Calu3 (cell line): Measurements from ENCODE around the gene STRIP1. TPM values are rescaled to one million over a fixed set of nuclear protein-coding genes. Genes with fewer than 3 reads are reported as not detected.

Source experiments
- BruUV-seq: library from RNA; stranded (reverse); fragments of 400-500 nt; replicated peaks from 2 replicates; lab custom pipeline; 2021; lab: Mats Ljungman, UMichigan
- CTCF ChIA-PET: fragments of 300-600 bp; sonication (Branson Sonifier 250); formaldehyde crosslinking; loops from one replicate; lab custom pipeline; 2022; ENCODE audit warnings: antibody characterized with exemption; lab: Charles Lee
- DNase-seq: peaks from one replicate; pipeline ENCODE4 v3.0.0; 2022
- H3K27ac Mint-ChIP-seq: one replicate; pipeline ENCODE4 v1.8.0; 2022; ENCODE audit warnings: mixed read lengths; ENCODE audit not compliant: unreplicated experiment
- H3K27me3 Mint-ChIP-seq: one replicate; pipeline ENCODE4 v1.8.0; 2022; ENCODE audit warnings: mixed read lengths; ENCODE audit not compliant: unreplicated experiment
- H3K36me3 Mint-ChIP-seq: one replicate; pipeline ENCODE4 v1.8.0; 2022; ENCODE audit warnings: mild to moderate bottlenecking, moderate library complexity, mixed read lengths; ENCODE audit not compliant: insufficient read depth, unreplicated experiment
- H3K4me1 Mint-ChIP-seq: one replicate; pipeline ENCODE4 v1.8.0; 2022; ENCODE audit warnings: mild to moderate bottlenecking, low read depth, mixed read lengths; ENCODE audit not compliant: unreplicated experiment
- H3K4me3 Mint-ChIP-seq: one replicate; pipeline ENCODE4 v1.8.0; 2022; ENCODE audit warnings: mild to moderate bottlenecking, low read depth, moderate library complexity, mixed read lengths; ENCODE audit not compliant: unreplicated experiment
- H3K9me3 Mint-ChIP-seq: one replicate; pipeline ENCODE4 v1.8.0; 2022; ENCODE audit warnings: low read depth, mixed read lengths; ENCODE audit not compliant: unreplicated experiment
- intact Hi-C: fragments of 100-400 bp; cut with micrococcal nuclease; formaldehyde crosslinking; loops from one replicate; pipeline ENCODE4 v1.10.0; 2022; ENCODE audit not compliant: unreplicated experiment
- total RNA-seq: library from RNA; stranded (reverse); gene quantifications from 2 replicates; pipeline ENCODE4 v1.2.3, GENCODE V29; 2022
- TF ChIP-seq, protein P1 (sequence below): fragments of 200-600 bp; IDR thresholded peaks from one replicate; pipeline ENCODE4 v1.8.0; 2022; ENCODE audit warnings: antibody characterized with exemption; ENCODE audit not compliant: unreplicated experiment

STRIP1 gene
- total RNA-seq, 1 experiment from 2014 or later: 27.5 TPM

DNA sequence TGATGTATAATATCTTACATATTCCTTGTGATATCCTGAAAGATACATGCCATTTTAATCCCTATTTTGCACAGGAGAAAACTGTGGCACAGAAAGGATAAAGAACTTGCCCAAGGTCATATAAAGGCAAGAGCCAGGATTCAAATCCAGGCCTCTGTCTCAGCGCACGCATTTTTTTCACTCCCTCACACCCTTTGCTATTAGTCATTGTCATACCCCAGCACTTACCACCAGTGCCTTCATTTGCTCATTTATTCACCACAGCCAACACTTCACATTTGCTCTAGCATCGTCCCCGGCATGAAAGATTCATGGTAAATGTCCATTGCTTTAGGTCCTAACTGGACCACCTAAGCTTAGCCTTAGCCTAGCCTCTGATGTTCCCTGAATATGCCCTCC is 21.9 kb downstream of the STRIP1 start:
- intact Hi-C loops: no loop called here

DNA sequence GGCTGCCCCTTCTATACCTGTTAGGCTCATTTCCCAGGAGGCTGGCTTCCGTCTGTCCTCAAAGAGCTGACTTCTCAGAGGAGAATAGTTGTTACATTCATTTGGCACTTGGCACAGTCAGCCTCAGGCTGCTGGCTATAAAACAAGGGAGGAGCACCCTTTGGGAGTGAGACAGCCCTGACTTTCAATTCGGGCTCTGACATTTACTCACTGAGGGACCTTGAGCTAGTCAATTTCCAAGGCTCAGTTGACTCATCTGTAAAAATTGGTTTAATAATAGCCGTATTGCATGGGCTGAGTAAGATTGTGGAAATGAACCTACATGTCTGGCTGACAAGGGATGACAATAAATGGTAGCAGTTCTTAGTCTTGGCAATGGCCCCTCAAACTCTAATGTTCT is 22.4 kb downstream of the STRIP1 start:
- no peaks in the 10 kb centered on the region for H3K4me1 Mint-ChIP-seq
- H3K27me3 Mint-ChIP-seq: no peaks in the 10 kb centered on the region
- H3K27ac Mint-ChIP-seq: no peak overlapping the region
- TF ChIP-seq, protein P1, sequence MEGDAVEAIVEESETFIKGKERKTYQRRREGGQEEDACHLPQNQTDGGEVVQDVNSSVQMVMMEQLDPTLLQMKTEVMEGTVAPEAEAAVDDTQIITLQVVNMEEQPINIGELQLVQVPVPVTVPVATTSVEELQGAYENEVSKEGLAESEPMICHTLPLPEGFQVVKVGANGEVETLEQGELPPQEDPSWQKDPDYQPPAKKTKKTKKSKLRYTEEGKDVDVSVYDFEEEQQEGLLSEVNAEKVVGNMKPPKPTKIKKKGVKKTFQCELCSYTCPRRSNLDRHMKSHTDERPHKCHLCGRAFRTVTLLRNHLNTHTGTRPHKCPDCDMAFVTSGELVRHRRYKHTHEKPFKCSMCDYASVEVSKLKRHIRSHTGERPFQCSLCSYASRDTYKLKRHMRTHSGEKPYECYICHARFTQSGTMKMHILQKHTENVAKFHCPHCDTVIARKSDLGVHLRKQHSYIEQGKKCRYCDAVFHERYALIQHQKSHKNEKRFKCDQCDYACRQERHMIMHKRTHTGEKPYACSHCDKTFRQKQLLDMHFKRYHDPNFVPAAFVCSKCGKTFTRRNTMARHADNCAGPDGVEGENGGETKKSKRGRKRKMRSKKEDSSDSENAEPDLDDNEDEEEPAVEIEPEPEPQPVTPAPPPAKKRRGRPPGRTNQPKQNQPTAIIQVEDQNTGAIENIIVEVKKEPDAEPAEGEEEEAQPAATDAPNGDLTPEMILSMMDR: no peak
- H3K4me3 Mint-ChIP-seq: no peak overlapping the region
- intact Hi-C loops: no loop called here
- peaks cover 23% of the 10 kb centered on the region for H3K36me3 Mint-ChIP-seq
- no TSS peak for BruUV-seq
- CTCF ChIA-PET: no interaction called here
- H3K9me3 Mint-ChIP-seq: no peaks in the 10 kb centered on the region
- no peak for DNase-seq

More for the DNA sequence above, 21.9 kb downstream of the STRIP1 start:
- Mint-ChIP-seq H3K27ac (no peak overlapping the region), H3K4me3 (no peak overlapping the region), H3K4me1 (no peaks in the 10 kb centered on the region), H3K9me3 (no peaks in the 10 kb centered on the region), H3K36me3 (peaks cover 24% of the 10 kb centered on the region), H3K27me3 (no peaks in the 10 kb centered on the region)
- TF ChIP-seq, protein P1: no peak
- CTCF ChIA-PET: no interaction called here
- DNase-seq: no peak
- no TSS peak for BruUV-seq

DNA sequence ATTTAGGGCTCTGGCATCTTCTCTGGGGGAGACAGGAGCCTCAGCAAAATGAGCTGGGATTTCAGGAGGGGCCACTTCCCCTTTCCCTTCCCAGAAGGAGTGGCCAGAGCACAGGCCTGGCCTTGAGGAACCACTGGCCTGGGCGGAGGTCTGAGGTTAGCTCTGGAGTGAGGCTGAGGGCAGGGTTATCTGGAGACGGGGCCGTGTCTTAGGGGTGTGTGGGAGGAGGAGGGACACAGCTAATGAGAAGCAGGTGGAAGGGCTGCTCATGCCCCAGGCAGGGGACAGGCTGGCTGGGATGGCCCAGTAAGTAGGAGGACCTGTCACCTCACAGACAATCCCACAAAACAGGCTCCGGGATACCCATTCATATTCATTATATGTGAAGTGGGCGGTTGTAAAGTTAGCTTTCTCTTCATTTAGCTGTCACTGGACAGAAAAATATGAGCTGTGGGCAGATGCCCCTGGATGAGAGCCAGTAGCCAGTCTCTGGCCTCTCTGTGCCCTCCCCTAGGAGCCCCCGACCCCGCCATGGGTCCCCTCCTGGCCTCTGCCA is 23.6 kb downstream of the STRIP1 start:
- no peaks in the 10 kb centered on the region for H3K4me1 Mint-ChIP-seq
- TF ChIP-seq, protein P1: no peak
- no peaks in the 10 kb centered on the region for H3K27me3 Mint-ChIP-seq
- CTCF ChIA-PET: interaction anchor here (0.7 kb wide), 1 partner anchor 13 kb away, joined by 4 read pairs; no protein-coding TSS in a partner anchor
- no peak overlapping the region for H3K27ac Mint-ChIP-seq
- H3K4me3 Mint-ChIP-seq: no peak overlapping the region
- no peaks in the 10 kb centered on the region for H3K9me3 Mint-ChIP-seq
- BruUV-seq: no TSS peak
- intact Hi-C loops: no loop called here
- peaks cover 14% of the 10 kb centered on the region for H3K36me3 Mint-ChIP-seq
- DNase-seq: no peak

DNA sequence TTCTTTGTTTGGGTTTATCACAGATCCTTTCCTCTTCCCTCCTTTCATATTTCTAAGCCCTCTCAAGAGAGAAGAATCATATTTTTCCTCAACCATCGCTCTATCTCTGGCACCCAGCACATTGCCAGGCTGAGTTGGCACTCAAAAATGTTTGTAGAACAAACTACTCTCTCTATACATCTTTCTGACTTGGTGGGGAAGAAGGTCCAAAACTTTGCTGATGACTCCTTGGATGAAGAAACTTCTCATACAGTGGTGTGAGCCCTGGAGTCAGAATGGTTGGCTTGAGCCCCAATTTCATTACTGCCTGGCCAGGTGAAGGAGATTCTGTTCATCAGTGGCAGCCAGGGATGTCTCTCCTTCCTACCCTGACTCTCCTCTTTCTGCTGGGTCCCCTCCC is 24.2 kb downstream of the STRIP1 start:
- Mint-ChIP-seq H3K4me1 (no peaks in the 10 kb centered on the region), H3K27ac (no peak overlapping the region), H3K9me3 (no peaks in the 10 kb centered on the region), H3K27me3 (no peaks in the 10 kb centered on the region), H3K4me3 (no peak overlapping the region), H3K36me3 (peaks cover 12% of the 10 kb centered on the region)
- no peak for DNase-seq
- TF ChIP-seq, protein P1: no peak
- BruUV-seq: no TSS peak
- CTCF ChIA-PET: no interaction called here
- intact Hi-C loops: no loop called here
